Pulmonary artery endothelial cell (primary cell): ENCODE measurements around the gene IQSEC1. TPM values are rescaled to one million over a fixed set of nuclear protein-coding genes. Genes with fewer than 3 reads are reported as not detected.

Source experiments
- DNase-seq: peaks from one replicate; pipeline ENCODE4 v3.0.0-alpha.2; 2011; ENCODE audit warnings: low read depth, low spot score
- total RNA-seq: library from RNA; depleted of rRNA; stranded (reverse); fragments of >200 nt; gene quantifications from 2 replicates; pipeline ENCODE4 v1.2.3, GENCODE V29; 2014

The IQSEC1 gene
- total RNA-seq, 1 donor from 2014 or later: 8.9 TPM

DNA sequence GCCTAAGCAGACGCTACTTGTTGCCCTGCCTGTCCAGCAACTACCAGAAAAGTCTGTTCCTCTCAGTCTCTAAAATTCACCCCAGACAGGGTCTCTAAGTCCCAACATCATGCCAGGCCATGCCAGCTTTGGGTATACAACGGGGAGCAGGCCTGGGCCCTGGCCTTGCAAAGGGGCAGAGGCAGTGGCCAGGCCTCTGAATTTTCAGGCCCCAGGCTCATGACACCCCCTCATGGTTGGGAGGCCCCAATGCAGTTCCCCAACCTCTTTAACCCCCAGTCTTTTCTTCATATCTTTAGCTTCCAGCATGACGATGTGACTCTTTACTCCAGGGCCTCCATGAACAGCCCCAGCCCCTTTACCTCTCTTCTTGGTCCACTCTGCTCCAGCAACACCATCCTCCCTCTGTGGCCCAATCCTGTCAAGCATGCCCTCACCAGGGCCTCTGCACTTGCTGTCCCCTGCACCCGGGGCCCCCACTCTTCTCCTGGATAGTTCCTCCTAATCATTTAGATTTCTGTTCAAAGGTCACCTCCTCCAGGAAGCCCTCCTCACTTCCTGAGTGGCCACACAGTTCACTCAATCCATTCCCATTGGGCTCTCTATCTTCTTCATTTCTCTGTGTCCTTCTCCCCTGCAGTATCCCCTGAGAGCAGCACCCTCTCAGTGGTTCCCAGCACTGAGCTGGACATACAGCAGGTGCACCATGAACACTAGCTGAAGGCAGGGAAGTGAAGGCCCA is 4.8 kb downstream of the IQSEC1 start:
- no peak for DNase-seq

DNA sequence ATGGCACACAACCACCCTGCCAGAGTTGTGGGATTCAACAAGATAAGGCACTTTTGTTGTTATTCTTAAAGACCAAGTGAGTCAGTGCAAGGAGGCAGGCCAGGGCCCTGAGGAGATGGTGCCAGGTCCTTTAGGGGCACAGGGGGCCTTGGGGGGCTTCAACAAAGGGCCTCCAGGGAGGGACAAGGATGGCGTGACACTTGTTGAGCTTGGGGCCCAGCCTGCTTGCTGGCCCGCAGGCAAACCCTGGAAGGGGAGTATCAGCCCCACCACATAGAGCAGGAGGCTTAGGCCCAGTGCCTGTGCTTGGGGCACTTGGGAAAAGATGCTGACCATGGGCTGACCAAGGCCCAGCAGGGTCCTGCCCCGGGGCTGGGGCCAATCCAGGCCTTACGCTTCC is 5.5 kb downstream of the IQSEC1 start:
- DNase-seq: no peak

GRCh38 chr3:13066834-13067233 is 6.4 kb downstream of the IQSEC1 start:
- no peak for DNase-seq

GRCh38 chr3:13066236-13066635 is 7.0 kb downstream of the IQSEC1 start:
- DNase-seq: no peak

DNA sequence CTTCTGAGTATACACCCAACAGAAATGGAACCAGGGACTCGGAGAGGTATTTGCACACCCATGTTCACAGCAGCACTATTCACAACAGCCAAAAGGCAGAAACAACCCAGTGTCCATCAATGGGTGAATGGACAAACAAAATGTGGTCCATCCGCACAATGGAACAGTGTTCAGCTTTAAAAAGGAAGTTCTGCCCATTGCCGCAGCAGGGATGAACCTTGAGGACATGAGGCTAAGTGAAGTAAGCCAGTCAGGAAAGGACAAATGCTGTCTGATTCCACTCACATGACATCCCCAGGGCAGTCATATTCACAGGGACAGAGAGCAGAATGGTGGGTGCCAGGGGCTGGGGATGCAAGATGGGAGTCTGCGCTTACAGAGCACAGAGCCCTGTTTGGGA is 7.5 kb downstream of the IQSEC1 start:
- DNase-seq: no peak

- no peak for DNase-seq
Measured at GRCh38 chr3:13064964-13065363, 8.3 kb downstream of the IQSEC1 start.

DNA sequence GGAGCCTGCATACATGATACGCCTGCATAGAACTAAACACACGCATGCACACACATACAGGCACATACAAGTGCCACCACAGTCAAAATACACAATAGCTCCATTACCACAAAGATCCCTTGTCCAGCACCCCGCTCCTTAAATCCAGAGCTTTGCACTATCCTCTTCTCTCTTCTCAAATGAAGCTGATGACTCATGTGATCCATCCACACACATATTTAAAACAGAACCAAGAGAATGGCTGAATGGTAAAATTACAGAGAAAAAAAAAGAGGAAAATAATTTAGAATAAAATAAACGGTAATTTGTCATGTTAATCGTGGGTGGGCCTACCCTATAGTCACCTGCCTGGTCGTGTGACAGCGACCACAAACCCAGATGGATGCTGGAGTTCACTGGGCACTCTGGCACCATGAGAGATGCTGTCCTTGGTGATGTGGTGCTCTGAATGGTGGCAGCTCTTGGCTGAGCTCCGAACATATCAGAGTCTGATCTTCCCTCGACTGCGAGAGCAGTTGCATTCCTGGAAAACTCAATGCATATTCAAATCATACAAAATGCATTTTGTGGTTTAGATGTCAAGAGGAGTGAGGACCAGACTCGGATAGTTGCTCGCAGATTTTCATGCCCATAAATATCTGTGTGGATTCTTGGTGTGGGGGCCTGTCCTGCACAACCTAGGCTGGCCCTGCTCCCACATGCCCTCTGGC is 8.9 kb downstream of the IQSEC1 start:
- DNase-seq: no peak

- no peak for DNase-seq
Measured at GRCh38 chr3:13063225-13063624, 10.0 kb downstream of the IQSEC1 start.

- no peak for DNase-seq
Measured at GRCh38 chr3:13062647-13063046, 10.6 kb downstream of the IQSEC1 start.

DNA sequence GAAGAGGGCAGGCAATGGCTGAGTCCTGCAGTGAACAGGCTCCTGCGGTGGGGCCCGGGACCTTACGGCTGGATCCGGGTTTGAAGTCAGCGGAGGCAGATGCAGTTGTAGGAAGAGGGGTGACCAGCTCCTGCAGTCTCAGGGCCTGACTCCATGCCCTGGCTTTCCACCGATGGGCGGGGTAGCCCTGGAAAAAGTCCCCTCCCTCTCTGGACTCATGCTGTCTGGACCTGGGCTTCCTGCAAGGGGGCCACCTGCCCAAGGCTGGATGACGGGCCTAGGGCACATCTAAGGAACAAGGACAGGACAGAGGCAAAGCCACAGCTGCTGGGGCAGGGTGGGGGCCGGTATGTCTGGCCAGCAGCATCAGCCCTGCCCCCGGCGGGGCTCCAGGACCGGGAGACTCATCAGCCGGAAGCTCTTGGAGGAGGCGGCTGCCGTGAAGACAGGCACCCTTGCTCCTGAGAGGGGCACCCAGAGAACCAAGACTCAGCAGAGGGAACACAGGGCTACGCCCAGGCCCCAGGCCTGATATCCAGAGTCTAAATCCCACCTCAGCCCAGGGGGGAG is 12.8 kb downstream of the IQSEC1 start:
- no peak for DNase-seq

GRCh38 chr3:13058346-13059120 is 14.7 kb downstream of the IQSEC1 start:
- DNase-seq: no peak

DNA sequence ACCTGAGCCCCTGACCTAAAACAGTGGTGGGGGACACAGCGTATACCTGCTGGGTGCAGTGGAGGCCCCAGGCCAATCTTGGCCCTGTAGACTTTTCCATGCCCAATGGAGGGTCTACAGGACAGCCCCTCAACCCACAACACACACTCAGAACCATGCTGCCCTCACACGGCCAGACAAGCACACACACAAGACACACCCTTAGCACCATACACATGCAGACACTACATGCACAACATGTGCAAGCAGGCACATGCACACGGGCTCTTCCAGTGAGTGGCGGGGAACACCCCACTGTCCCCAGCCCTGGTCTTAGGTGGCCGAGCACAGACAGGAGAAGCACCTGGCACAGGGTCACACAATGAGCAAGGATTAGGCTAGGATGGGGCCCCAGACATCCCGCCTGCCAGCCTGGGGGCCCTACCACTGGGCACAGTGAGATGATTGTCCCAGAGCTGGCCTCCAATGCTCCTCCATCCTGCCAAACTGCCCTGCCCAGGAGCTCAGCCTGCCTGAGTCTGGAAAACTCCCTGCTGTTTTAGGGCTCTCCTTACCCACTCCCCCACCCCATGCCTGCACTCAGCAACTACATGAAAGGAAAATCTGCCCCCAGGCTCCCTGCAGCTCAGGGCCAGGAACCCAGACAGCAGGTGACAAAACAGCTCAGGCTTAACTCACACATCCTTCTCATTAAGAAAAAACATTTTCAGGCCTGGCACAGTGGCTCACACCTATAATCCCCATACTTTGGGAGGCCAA is 15.8 kb downstream of the IQSEC1 start:
- no peak for DNase-seq

DNA sequence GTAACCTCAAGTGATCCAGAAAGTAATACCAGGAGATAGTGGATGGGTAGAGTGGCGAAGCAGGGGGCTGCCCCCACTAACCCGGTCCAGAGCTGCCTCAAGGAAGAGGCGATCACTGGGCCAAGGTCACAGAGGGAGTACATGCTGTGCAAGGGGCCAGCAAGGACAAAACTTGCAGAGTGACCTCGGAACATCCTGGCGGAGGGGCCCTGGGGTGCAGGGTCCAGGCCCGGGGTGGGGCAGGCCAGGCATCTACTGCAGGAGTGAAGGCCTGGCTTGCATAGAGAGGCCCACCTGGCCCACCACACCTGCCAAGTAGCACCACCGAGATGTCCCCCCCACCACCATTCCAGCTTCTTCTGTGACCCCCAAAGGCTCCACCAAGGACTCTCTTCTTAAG is 17.6 kb downstream of the IQSEC1 start:
- no peak for DNase-seq

DNA sequence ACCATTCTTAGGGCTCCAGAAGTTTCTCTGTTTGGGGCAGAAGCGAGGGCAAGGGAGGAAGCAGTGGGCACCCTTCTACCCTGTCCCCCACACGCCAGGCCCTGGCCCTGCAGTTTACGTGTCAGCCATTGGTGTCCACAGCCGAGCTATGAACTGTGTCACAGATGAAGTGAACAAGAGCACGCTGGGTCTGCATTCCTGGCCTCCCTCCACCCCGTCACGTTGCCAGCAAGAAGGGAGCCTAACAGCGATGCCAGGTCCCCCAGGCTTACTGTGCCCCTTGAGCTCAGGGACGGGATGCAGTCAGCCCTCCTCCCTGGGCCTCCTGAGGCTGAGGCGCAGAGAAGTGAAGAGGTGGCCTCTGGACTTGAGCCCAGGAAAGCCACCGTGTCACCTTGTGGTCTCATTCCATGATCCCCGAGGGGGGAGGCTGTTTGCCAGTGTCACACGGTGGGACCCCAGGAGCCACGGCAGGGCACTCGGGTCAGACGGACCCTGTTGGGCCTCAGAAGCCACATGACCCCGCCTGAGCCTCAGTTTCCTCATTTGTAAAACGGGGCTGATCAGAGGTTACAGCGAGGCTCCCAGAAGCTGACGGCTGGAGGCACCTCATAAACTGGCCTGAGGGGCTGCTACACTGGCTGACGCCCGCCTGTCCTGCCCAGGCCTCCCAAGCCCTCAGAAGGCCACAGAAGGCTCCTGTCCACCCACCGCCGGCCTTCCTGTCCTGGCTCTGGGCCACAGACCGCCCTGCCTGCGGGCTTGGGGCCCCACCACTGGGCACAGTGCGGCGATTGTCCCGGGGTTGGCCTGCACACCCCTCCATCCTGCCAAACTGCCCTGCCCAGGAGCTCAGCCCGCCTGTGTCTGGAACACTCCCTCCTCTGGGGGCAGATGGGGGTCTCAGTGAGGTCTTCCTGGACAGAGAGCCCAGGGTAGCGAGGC is 18.6 kb downstream of the IQSEC1 start:
- DNase-seq: no peak

DNA sequence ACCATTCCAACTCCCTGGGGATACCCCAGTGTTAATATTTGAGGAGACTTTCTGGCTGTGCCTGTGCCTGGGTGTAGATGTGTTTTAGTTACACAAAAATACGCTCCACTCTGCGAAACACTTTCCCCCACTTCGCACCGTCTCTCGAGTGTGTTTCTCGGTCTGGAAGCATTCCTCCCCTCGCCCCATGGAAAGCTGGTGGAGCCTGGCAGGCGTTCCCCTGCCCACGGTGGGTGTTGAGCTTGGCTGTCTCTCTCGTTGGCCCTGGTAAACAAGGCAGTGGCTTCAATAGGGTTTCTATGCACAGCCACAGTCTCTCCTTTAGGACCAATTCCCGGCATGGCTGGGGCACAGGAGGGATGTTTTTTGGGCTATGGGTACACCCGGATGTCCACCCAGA is 19.3 kb downstream of the IQSEC1 start:
- no peak for DNase-seq

- no peak for DNase-seq
Measured at GRCh38 chr3:13053420-13053819, 19.8 kb downstream of the IQSEC1 start.

GRCh38 chr3:13052191-13052820 is 20.9 kb downstream of the IQSEC1 start:
- no peak for DNase-seq

GRCh38 chr3:13051581-13051980 is 21.6 kb downstream of the IQSEC1 start:
- DNase-seq: no peak

GRCh38 chr3:13051066-13051465 is 22.2 kb downstream of the IQSEC1 start:
- DNase-seq: no peak

DNA sequence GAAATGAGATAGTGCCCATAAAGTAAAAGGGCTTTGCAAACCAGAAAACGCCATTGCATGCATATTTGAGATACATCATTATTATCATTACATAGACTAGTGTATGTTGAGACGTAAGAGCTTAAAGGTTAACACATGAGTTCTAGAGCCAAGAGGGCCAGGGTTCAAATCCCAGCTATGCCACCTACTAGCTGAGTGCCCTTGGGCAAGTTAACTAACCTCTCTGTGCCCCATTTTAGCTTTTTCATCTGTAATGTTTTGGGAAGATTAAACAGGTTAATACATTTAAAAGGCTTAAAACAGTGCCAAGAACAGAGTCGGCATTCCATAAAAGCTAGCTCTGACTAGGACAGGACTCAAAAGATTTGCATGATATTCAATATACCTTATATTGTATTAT is 22.8 kb downstream of the IQSEC1 start:
- no peak for DNase-seq
